Neural progenitor cell (in vitro differentiated cells): Measurements from ENCODE around the gene LRP3.

ENCODE experiments used
- EZH2 ChIP-seq: fragments of 200-600 bp; sonication (generic); IDR thresholded peaks from 2 replicates; pipeline ENCODE4 v1.6.1; 2017; ENCODE audit warnings: antibody characterized with exemption, mild to moderate bottlenecking, moderate library complexity
- TF ChIP-seq, protein P1 (sequence below): fragments of 200-600 bp; sonication (generic); IDR thresholded peaks from 2 replicates; pipeline ENCODE4 v1.5.1; 2017; ENCODE audit warnings: antibody characterized with exemption, mild to moderate bottlenecking

GRCh38 chr19:33219261-33219815 is 25.2 kb downstream of the LRP3 start:
- TF ChIP-seq EZH2, result no peak
- TF ChIP-seq, protein P1, sequence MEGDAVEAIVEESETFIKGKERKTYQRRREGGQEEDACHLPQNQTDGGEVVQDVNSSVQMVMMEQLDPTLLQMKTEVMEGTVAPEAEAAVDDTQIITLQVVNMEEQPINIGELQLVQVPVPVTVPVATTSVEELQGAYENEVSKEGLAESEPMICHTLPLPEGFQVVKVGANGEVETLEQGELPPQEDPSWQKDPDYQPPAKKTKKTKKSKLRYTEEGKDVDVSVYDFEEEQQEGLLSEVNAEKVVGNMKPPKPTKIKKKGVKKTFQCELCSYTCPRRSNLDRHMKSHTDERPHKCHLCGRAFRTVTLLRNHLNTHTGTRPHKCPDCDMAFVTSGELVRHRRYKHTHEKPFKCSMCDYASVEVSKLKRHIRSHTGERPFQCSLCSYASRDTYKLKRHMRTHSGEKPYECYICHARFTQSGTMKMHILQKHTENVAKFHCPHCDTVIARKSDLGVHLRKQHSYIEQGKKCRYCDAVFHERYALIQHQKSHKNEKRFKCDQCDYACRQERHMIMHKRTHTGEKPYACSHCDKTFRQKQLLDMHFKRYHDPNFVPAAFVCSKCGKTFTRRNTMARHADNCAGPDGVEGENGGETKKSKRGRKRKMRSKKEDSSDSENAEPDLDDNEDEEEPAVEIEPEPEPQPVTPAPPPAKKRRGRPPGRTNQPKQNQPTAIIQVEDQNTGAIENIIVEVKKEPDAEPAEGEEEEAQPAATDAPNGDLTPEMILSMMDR, result peak; percentile 49
